DMS 273 (cell line): ENCODE data around the gene STRBP.
"Not testable (repeated sequence)": the region's sequence is repeated elsewhere in the genome, so short reads cannot be mapped to it uniquely, and the experiment has no call there.

Experiments used
- DNase-seq: peaks from one replicate; lab custom pipeline; 2025; ENCODE audit not compliant: unreplicated experiment; lab: John Stamatoyannopoulos, UW

The STRBP gene

GRCh38 chr9:123200469-123200868 lies 67.9 kb downstream of the STRBP start:
- not testable (repeated sequence) for DNase-seq

- no peak for DNase-seq
Observed at GRCh38 chr9:123196124-123196523, 72.3 kb downstream of the STRBP start.

- no peak for DNase-seq
Observed at GRCh38 chr9:123194023-123194422, 74.4 kb downstream of the STRBP start.

- no peak for DNase-seq
Observed at GRCh38 chr9:123191680-123192079, 76.7 kb downstream of the STRBP start.

- DNase-seq: peak; percentile 8
Observed at GRCh38 chr9:123191260-123191659, 77.1 kb downstream of the STRBP start.

- DNase-seq: no peak
Observed at GRCh38 chr9:123187131-123187530, 81.3 kb downstream of the STRBP start.

GRCh38 chr9:123186029-123186428 lies 82.4 kb downstream of the STRBP start:
- not testable (repeated sequence) for DNase-seq

- no peak for DNase-seq
Observed at GRCh38 chr9:123176949-123177348, 91.4 kb downstream of the STRBP start.

- no peak for DNase-seq
Observed at GRCh38 chr9:123175854-123176629, 92.3 kb downstream of the STRBP start.

- no peak for DNase-seq
Observed at GRCh38 chr9:123174887-123175518, 93.4 kb downstream of the STRBP start.

GRCh38 chr9:123174079-123174478 lies 94.3 kb downstream of the STRBP start:
- no peak for DNase-seq

GRCh38 chr9:123169926-123170325 lies 98.5 kb downstream of the STRBP start:
- no peak for DNase-seq

- DNase-seq: peak; percentile 47
Observed at GRCh38 chr9:123168586-123168985, 99.8 kb downstream of the STRBP start.

- no peak for DNase-seq
Observed at GRCh38 chr9:123167474-123167873, 100.9 kb downstream of the STRBP start.

GRCh38 chr9:123165813-123166212 lies 102.6 kb downstream of the STRBP start:
- no peak for DNase-seq

GRCh38 chr9:123164285-123164684 lies 104.1 kb downstream of the STRBP start:
- no peak for DNase-seq

- DNase-seq: no peak
Observed at GRCh38 chr9:123162791-123163345, 105.5 kb downstream of the STRBP start.

- DNase-seq: no peak
Observed at GRCh38 chr9:123162360-123162759, 106.0 kb downstream of the STRBP start.

- no peak for DNase-seq
Observed at GRCh38 chr9:123157221-123157620, 111.2 kb downstream of the STRBP start.

GRCh38 chr9:123150708-123151503 lies 117.5 kb downstream of the STRBP start:
- no peak for DNase-seq

GRCh38 chr9:123149067-123149466 lies 119.3 kb downstream of the STRBP start:
- no peak for DNase-seq
